B cell (primary cell): ENCODE results near the gene KIF13A. TPM values are rescaled to one million over a fixed set of nuclear protein-coding genes. Genes with fewer than 3 reads are reported as not detected.

Experiments
- ATAC-seq: fragments of 200-7000 bp; cut with Tn5 transposase; one replicate; pipeline ENCODE4 v1.10.0; 2021; ENCODE audit warnings: low read depth, mild to moderate bottlenecking, moderate number of reproducible peaks, moderate library complexity
- CTCF ChIA-PET: fragments of 350-600 bp; sonication (Branson Sonifier 250); formaldehyde crosslinking; loops from one replicate; lab custom pipeline; 2021; ENCODE audit warnings: antibody characterized with exemption, inconsistent platforms; lab: Charles Lee
- POLR2A ChIA-PET: fragments of 350-600 bp; sonication (Branson Sonifier 250); formaldehyde crosslinking; loops from one replicate; lab custom pipeline; 2021; ENCODE audit warnings: antibody characterized with exemption; lab: Charles Lee
- DNase-seq: peaks from one replicate; pipeline ENCODE4 v3.0.0; 2013
- H2AFZ ChIP-seq: 2 replicates; pipeline ENCODE4 v1.6.1; 2012; ENCODE audit warnings: mild to moderate bottlenecking, low read depth, low read length; ENCODE audit not compliant: insufficient read depth, poor library complexity, severe bottlenecking
- H3K27ac ChIP-seq, 2 donors: 1 replicate in 1 of 2; 2 replicates in 1 of 2; pipeline ENCODE4 v1.5.1; 2012 to 2013; ENCODE audit warnings: low read length in 2 of 2, mild to moderate bottlenecking in 2 of 2, moderate library complexity in 1 of 2
- H3K27me3 ChIP-seq, 4 experiments: fragments of 200-600 bp in 1 of 4; sonication (generic) in 1 of 4; replicated peaks in 1 of 4; 1 replicate in 2 of 4; 2 replicates in 2 of 4; pipeline versions ENCODE4 v1.6.1 to v1.7.0; 2013 to 2016; ENCODE audit warnings: low read length in 3 of 4, mild to moderate bottlenecking in 2 of 4, mixed read lengths in 1 of 4, moderate library complexity in 1 of 4; ENCODE audit not compliant: insufficient read depth in 4 of 4, control insufficient read depth in 3 of 4; ENCODE audit errors: control extremely low read depth in 1 of 4
- H3K36me3 ChIP-seq, 2 experiments: replicated peaks in 1 of 2; 1 replicate in 1 of 2; 2 replicates in 1 of 2; pipeline versions ENCODE4 v1.6.1 to v1.7.1; 2013; ENCODE audit warnings: low read length in 1 of 2; ENCODE audit not compliant: insufficient read depth in 2 of 2, control insufficient read depth in 1 of 2; ENCODE audit errors: control extremely low read depth in 1 of 2, extremely low read depth in 1 of 2
- H3K4me1 ChIP-seq, 2 donors: fragments of 200-600 bp in 1 of 2; sonication (generic) in 1 of 2; 1 replicate in 1 of 2; 2 replicates in 1 of 2; pipeline versions ENCODE4 v1.5.1 to v1.6.1; 2013 to 2017; ENCODE audit warnings: low read length in 2 of 2; ENCODE audit not compliant: control insufficient read depth in 2 of 2, insufficient read depth in 2 of 2
- H3K4me2 ChIP-seq: replicated peaks from 2 replicates; pipeline ENCODE3; 2012; ENCODE audit warnings: mild to moderate bottlenecking, low read depth, low read length; ENCODE audit not compliant: poor library complexity, severe bottlenecking
- H3K4me3 ChIP-seq, 5 experiments: fragments of 200-600 bp in 1 of 5; sonication (generic) in 1 of 5; 1 replicate in 3 of 5; 2 replicates in 2 of 5; pipeline versions ENCODE4 v1.5.1 to v1.7.0; 2011 to 2016; ENCODE audit warnings: low read length in 4 of 5, mild to moderate bottlenecking in 4 of 5, low read depth in 2 of 5, control low read depth in 1 of 5, moderate library complexity in 1 of 5; ENCODE audit not compliant: insufficient read depth in 1 of 5; ENCODE audit errors: control extremely low read depth in 1 of 5, extremely low read depth in 1 of 5
- H3K79me2 ChIP-seq: fragments of 200-600 bp; sonication (generic); one replicate; pipeline ENCODE4 v1.6.0; 2016; ENCODE audit warnings: low read length; ENCODE audit not compliant: control insufficient read depth, insufficient read depth
- H3K9ac ChIP-seq: fragments of 200-600 bp; sonication (generic); 2 replicates; pipeline ENCODE4 v1.6.1; 2017; ENCODE audit warnings: mild to moderate bottlenecking, low read length, moderate library complexity
- H3K9me3 ChIP-seq, 3 donors: one replicate each; pipeline versions ENCODE4 v1.6.1 to v1.7.1; 2013; ENCODE audit warnings: low read length in 2 of 3; ENCODE audit not compliant: control insufficient read depth in 2 of 3, insufficient read depth in 1 of 3; ENCODE audit errors: control extremely low read depth in 1 of 3
- H4K20me1 ChIP-seq: 2 replicates; pipeline ENCODE4 v1.6.0; 2012; ENCODE audit warnings: mild to moderate bottlenecking, low read length; ENCODE audit not compliant: insufficient read depth, control insufficient read depth, poor library complexity, severe bottlenecking
- H3K27ac Mint-ChIP-seq: one replicate; pipeline ENCODE4 v1.8.0; 2021; ENCODE audit warnings: mixed read lengths
- H3K27me3 Mint-ChIP-seq: one replicate; pipeline ENCODE4 v1.8.0; 2021; ENCODE audit warnings: mixed read lengths
- H3K4me1 Mint-ChIP-seq: one replicate; pipeline ENCODE4 v1.8.0; 2021; ENCODE audit warnings: mixed read lengths
- H3K4me3 Mint-ChIP-seq: one replicate; pipeline ENCODE4 v1.8.0; 2021; ENCODE audit warnings: mixed read lengths
- H3K9me3 Mint-ChIP-seq: one replicate; pipeline ENCODE4 v1.8.0; 2022; ENCODE audit warnings: mixed read lengths; ENCODE audit not compliant: insufficient read depth
- EZH2 ChIP-seq: IDR thresholded peaks from 2 replicates; pipeline ENCODE4 v1.6.1; 2012; ENCODE audit warnings: borderline replicate concordance, low read depth, mild to moderate bottlenecking, moderate library complexity, low read length; ENCODE audit not compliant: insufficient read depth, poor library complexity, severe bottlenecking
- WGBS: methylation state at CpG from one replicate; pipeline ENCODE4 v1.1.5; 2013; ENCODE audit warnings: missing lambda C conversion rate; ENCODE audit not compliant: insufficient coverage; 5-methylcytosine and 5-hydroxymethylcytosine counted together
- intact Hi-C: fragments of 100-400 bp; cut with micrococcal nuclease; formaldehyde crosslinking; loops from one replicate; pipeline ENCODE4 v1.10.0; 2022
- polyA plus RNA-seq: library from polyadenylated mRNA; depleted of rRNA; stranded (reverse); fragments of >200 nt; gene quantifications from 2 replicates; pipeline ENCODE4 v1.2.3, GENCODE V29; 2012
- total RNA-seq, 2 donors: library from RNA; stranded (reverse); fragments of 120-200 nt in 1 of 2; gene quantifications; 1 replicate in 1 of 2; 2 replicates in 1 of 2; pipeline versions ENCODE4 v1.2.3 to v1.2.4, GENCODE V29; 2013 to 2022
- TF ChIP-seq, protein P1 (sequence below): fragments of 200-600 bp; IDR thresholded peaks from one replicate; pipeline ENCODE4 v1.8.0; 2022; ENCODE audit warnings: antibody characterized with exemption, mild to moderate bottlenecking

The KIF13A gene
- total and polyA plus RNA-seq, 2 donors (not counting 1 experiment from before 2014, with no cell fraction given): 2.1 to 23.4 TPM

DNA sequence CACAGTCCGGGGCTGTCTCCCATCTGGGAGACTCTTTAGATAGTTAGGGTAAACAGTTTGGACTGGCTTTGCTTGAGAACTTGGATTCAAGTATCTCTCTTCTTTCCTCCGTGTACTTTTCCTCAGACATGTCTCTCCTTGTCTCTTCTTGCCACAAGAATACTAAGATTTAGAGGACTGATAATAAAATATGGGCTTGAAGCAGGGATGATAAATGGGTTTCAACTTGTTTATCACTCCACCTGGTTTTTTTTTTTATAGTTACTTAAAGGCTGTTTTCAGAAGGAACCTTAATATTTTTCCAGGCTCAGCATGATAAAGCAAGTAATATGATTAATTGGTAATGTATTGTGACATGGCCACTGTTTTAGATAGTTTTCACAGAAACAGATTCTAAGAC lies 40.9 kb upstream of the KIF13A start:
- Mint-ChIP-seq H3K27ac (no peak overlapping the region), H3K4me3 (no peak overlapping the region), H3K4me1 (no peaks in the 10 kb centered on the region), H3K27me3 (peaks cover 18% of the 10 kb centered on the region), H3K9me3 (no peaks in the 10 kb centered on the region)
- intact Hi-C loops: no loop called here
- H3K27me3 ChIP-seq: no peaks in the 10 kb centered on the region
- H3K36me3 ChIP-seq: no peaks in the 10 kb centered on the region
- POLR2A ChIA-PET: no interaction called here
- DNase-seq (no peak), ATAC-seq (no peak)
- H3K4me1 ChIP-seq: no peaks in the 10 kb centered on the region
- TF ChIP-seq EZH2: no peak
- TF ChIP-seq, protein P1, sequence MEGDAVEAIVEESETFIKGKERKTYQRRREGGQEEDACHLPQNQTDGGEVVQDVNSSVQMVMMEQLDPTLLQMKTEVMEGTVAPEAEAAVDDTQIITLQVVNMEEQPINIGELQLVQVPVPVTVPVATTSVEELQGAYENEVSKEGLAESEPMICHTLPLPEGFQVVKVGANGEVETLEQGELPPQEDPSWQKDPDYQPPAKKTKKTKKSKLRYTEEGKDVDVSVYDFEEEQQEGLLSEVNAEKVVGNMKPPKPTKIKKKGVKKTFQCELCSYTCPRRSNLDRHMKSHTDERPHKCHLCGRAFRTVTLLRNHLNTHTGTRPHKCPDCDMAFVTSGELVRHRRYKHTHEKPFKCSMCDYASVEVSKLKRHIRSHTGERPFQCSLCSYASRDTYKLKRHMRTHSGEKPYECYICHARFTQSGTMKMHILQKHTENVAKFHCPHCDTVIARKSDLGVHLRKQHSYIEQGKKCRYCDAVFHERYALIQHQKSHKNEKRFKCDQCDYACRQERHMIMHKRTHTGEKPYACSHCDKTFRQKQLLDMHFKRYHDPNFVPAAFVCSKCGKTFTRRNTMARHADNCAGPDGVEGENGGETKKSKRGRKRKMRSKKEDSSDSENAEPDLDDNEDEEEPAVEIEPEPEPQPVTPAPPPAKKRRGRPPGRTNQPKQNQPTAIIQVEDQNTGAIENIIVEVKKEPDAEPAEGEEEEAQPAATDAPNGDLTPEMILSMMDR: no peak
- no peaks in the 10 kb centered on the region for H4K20me1 ChIP-seq
- H2AFZ ChIP-seq: no peak overlapping the region
- CTCF ChIA-PET: no interaction called here
- WGBS: no CpG with 5 or more reads among the region's 2 CpGs
- H3K79me2 ChIP-seq: no peaks in the 10 kb centered on the region
- no peak overlapping the region for H3K4me3 ChIP-seq
- no peaks in the 10 kb centered on the region for H3K9me3 ChIP-seq
- no peak overlapping the region for H3K9ac ChIP-seq
- H3K27ac ChIP-seq: no peak overlapping the region
- H3K4me2 ChIP-seq: no peak overlapping the region

DNA sequence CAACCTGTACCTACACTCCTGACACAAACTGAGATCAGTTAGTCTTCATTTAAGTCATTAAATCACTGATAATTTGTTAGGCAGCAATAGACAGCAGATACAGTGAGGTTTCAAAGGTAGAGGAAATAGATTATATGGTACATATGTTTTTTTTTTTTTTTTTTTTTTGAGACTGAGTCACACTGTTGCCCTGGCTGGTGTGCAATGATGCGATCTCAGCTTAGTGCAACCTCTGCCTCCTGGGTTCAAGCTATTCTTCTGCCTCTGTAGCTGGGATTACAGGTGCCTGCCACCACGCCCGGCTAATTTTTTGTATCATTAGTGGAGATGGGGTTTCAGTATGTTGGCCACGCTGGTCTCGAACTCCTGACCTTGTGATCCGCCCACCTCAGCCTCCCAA lies 38.2 kb upstream of the KIF13A start:
- Histone ChIP-seq H3K27me3 (no peaks in the 10 kb centered on the region), H3K27ac (no peak overlapping the region), H3K9me3 (peaks cover 0 to 3% (median 0%) of the 10 kb centered on the region in 3 donors), H3K79me2 (no peaks in the 10 kb centered on the region), H4K20me1 (no peaks in the 10 kb centered on the region), H3K9ac (no peak overlapping the region), H2AFZ (no peak overlapping the region), H3K4me2 (no peak overlapping the region), H3K4me3 (no peak overlapping the region), H3K4me1 (no peaks in the 10 kb centered on the region), H3K36me3 (no peaks in the 10 kb centered on the region)
- POLR2A ChIA-PET: no interaction called here
- 92% methylated on average over 5 of the region's 6 CpGs for WGBS
- no peaks in the 10 kb centered on the region for H3K4me1 Mint-ChIP-seq
- intact Hi-C loops: no loop called here
- CTCF ChIA-PET: no interaction called here
- ATAC-seq (no peak), DNase-seq (no peak)
- TF ChIP-seq, protein P1: no peak
- TF ChIP-seq EZH2: no peak
- H3K27me3 Mint-ChIP-seq: peaks cover 5% of the 10 kb centered on the region
- H3K27ac Mint-ChIP-seq: no peak overlapping the region
- H3K9me3 Mint-ChIP-seq: no peaks in the 10 kb centered on the region
- H3K4me3 Mint-ChIP-seq: no peak overlapping the region
